Hippocampal formation (tissue), 2 donors: ENCODE data around the gene SLC18A3.

ENCODE experiments used
- DNase-seq, 2 donors: peaks; one replicate each; lab custom pipeline; 2025; lab: John Stamatoyannopoulos, UW

Gene SLC18A3

GRCh38 chr10:49610114-49610457 lies at the start of gene SLC18A3:
SLC18A3 (plus strand) TSS chr10:49610310; CDS start chr10:49610741, 431 bp downstream.
- DNase-seq, result no peak

GRCh38 chr10:49560526-49560925 lies 49.6 kb upstream of the SLC18A3 start:
- DNase-seq, result no peak

- no peak for DNase-seq
These were observed 47.2 kb upstream of the SLC18A3 start for GRCh38 chr10:49562893-49563292.

GRCh38 chr10:49564461-49565009 lies 45.6 kb upstream of the SLC18A3 start:
- DNase-seq, result no peak

- DNase-seq, result no peak
These were observed 42.3 kb upstream of the SLC18A3 start for GRCh38 chr10:49567810-49568209.

GRCh38 chr10:49568235-49568634 lies 41.9 kb upstream of the SLC18A3 start:
- no peak for DNase-seq

DNA sequence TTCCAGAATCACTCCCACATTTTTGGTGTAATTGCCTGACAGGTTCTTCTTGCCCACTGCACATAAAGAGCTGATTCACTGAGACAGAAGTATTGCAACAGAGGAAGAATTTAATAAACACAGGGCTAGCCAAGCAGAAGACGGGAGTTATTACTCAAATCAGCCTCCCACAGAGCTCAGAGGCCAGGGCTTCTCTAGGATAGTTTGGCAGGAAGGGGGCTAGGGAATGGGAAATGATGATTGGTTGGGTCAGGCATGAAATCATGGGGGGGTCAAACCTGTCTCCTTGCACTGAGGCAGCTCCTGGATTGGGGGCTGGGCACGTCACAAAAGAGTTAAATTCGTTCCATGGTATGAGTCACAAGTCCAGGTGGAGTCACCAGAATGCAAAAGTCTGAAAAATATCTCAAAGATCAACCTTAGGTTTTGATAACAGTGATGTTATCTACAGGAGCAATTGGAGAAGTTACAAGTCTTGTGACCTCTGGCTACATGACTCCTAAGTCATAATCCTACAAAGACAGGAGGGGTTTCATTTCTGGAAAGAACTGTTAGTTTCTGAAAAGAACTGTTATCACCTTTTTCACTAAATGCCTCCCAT lies 41.0 kb upstream of the SLC18A3 start:
- DNase-seq, result no peak

DNA sequence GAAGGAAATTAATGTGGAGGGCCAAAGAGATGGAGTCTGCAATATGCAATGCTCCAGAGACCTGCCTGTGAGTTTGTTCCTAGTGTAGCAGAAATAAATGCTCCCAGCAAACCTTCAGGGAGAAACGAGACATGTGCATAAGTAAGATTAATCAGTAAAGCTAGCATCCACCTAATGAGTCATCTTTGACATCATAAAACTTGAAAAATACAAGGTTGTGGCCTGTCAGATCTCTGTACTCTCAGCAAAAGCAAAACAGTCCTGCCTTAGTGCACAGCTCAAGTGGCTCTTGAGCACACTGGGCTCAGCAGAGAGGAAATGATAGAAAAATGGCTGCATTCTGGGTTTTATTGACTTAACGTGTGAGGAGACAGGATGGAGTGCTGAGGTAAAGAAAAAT lies 38.7 kb upstream of the SLC18A3 start:
- no peak for DNase-seq

DNA sequence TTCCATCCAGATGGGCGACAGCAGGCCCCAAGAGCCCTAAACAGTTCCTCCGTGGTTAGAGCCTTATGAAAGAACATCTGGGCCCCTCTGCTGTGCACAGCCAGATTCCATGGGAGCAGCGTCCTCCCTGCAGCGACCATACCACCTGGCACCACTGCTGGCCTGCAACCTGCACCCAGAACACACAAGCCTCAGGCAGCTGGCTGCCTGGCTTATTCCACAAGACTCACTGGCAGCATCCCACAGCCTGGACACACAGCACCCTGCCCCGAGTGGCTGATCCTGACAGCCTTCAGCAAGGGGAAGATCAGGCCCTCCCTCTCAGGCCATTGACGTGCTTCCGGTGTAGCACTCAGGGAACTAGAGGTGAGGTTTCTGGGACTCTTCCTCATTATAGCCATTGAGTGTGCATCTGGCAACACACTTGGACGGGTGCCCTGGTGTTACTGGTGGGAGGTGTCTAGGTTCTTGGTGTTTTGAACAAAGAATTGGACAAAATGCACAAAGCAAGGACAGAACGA lies 37.5 kb upstream of the SLC18A3 start:
- no peak for DNase-seq

- DNase-seq, result no peak
These were observed 34.5 kb upstream of the SLC18A3 start for GRCh38 chr10:49575489-49576072.

DNA sequence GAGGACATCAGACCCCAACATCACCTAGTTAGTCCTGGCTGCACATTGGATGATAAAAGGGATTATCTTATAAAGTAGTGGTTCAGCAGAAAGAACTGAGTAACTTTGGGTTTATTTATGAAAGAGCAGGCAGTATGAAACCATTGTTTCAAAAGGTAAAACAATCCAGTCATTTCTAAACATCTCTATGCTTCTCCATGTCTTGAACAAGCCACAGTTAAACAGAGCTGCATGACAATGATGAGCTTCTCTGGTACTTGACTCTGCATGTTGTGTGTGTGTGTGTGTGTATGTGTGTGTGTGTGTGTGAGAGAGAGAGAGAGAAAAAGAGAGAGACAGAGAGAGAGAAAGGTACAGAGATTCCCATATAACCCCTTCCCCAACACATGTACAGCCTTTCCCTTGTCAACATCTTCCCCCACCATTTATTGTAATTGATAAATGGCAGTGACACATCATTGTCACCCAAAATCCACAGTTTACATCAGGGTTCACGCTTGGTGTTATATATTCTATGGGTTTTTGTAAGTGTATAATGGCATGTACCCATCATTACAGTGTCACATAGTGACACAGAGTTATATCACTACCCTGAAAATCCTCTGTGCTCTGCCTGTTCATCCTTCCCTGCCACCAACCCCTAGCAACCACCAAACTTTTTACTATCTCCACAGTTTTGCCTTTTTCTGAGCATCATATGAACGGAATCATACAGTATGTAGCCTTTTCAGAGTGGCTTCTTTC lies 32.8 kb upstream of the SLC18A3 start:
- DNase-seq, result no peak

- no peak for DNase-seq
These were observed 31.7 kb upstream of the SLC18A3 start for GRCh38 chr10:49578392-49578791.

DNA sequence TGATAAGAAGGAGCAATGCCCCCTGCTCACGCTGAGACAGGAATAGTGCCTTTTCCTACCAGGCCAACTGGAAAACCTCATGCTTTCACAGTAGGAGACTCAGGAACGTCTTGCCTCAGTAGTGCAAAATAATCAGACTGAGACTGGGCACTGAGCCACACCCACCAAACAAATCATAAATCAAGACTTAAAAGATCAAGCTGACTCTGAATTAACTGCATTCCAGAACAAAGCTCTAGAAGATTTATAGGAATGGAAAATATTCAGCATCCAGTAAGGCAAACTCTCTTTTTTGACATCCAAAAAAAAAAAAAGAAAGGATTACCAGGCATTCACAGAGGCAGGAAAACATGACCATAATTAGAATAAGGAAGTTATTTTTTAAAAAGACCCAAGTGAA lies 30.5 kb upstream of the SLC18A3 start:
- no peak for DNase-seq

DNA sequence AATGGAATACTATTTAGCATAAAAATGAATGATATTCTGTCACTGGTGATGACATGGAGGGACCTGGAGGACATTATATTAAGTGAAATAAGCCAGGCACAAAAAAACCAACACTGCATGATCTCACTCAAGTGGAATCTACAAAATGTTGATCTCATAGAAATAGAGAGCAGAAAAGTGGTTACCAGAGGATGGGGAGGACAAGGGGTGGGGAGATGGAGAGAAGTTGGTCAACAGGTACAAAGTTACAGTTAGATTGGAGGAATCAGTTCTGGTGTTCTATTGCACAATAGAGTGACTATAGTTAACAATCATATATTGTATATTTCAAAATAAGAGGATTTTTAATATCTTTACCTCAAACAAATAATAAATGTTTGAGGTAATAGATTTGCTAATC lies 24.7 kb upstream of the SLC18A3 start:
- no peak for DNase-seq

- no peak for DNase-seq
These were observed 22.1 kb upstream of the SLC18A3 start for GRCh38 chr10:49587981-49588380.

- DNase-seq, result peak; percentile 11 to 37
These were observed 17.2 kb upstream of the SLC18A3 start for GRCh38 chr10:49592726-49593563.

GRCh38 chr10:49593564-49593875 lies 16.6 kb upstream of the SLC18A3 start:
- DNase-seq, result no peak

- no peak for DNase-seq
These were observed 16.1 kb upstream of the SLC18A3 start for GRCh38 chr10:49593998-49594397.

DNA sequence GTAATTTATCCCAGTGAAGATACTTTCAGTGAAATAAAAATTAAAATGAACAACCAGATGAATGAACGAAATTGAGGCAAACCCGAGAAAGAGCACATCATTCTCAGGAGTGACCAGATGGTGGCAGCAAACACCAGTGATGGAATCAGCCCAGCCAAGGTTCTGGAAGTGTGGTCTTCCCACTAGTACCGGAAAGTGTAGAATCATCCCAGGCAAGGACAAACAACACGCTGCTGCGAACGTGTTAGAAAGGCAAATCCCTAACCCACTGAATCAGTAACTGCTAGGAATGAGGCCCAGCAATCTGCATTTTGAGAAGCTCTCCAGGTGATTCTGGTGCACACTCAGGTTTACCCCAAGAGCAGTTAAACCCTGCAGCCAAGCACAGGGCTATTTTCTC lies 15.5 kb upstream of the SLC18A3 start:
- peak; percentile 2 to 14 for DNase-seq

- no peak for DNase-seq
These were observed 15.0 kb upstream of the SLC18A3 start for GRCh38 chr10:49595003-49595712.

DNA sequence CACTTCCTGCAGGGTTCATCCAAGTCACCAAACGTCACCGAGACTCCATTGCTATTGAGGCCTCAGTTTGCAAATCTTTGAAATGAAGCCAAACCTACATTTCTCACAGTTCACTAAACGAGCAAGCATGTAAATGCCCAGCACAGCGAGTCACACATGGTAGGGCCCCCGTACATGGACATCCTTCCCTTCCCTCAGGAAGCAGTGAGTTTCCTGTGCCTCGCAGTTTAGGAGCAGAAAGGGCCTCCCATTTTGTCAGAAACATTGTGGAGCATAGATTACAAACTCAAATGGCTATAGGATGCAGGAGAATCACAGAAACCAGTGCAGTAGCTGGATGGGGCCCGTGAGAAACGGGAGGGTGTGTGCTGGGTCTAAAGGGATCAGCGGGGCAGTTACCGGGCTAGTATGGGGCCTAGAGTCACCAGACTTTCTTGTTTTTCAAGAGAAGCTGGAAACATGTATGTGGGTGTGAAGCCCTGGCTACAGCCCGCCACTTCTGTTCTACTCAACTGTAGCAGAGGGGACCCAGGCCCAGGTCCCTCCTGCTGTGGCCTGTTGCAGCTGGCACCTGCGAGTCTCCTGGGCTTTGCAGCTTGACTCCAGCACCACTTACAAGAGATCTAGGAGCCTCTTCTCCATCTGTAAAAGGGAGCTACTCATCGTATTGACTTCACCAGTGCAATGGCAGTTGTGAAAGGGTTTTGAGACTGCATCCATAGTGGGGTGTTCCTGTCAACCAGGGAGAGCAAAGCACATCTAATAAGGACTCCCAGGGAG lies 14.2 kb upstream of the SLC18A3 start:
- DNase-seq, result no peak
